Immature natural killer cell (primary cell): ENCODE data around the gene MINAR2. TPM values are rescaled to one million over a fixed set of nuclear protein-coding genes. Genes with fewer than 3 reads are reported as not detected.

Experiments used
- DNase-seq, 3 donors: peaks; one replicate each; pipeline ENCODE4 v3.0.0; 2022; ENCODE audit warnings: mixed read lengths in 1 of 3
- H3K27ac Mint-ChIP-seq, 6 donors: one replicate each; pipeline ENCODE4 v1.8.0; 2020; ENCODE audit warnings: mixed read lengths in 6 of 6, mild to moderate bottlenecking in 5 of 6, inconsistent platforms in 4 of 6, moderate library complexity in 3 of 6
- H3K27me3 Mint-ChIP-seq, 3 donors: one replicate each; pipeline ENCODE4 v1.8.0; 2020 to 2021; ENCODE audit warnings: low read depth in 3 of 3, mild to moderate bottlenecking in 3 of 3, mixed read lengths in 3 of 3, moderate library complexity in 3 of 3, inconsistent platforms in 1 of 3
- H3K36me3 Mint-ChIP-seq, 3 donors: one replicate each; pipeline ENCODE4 v1.8.0; 2020; ENCODE audit warnings: mixed read lengths in 3 of 3, inconsistent platforms in 2 of 3, mild to moderate bottlenecking in 2 of 3
- H3K4me1 Mint-ChIP-seq, 2 donors: one replicate each; pipeline ENCODE4 v1.8.0; 2020; ENCODE audit warnings: inconsistent platforms in 2 of 2, mild to moderate bottlenecking in 2 of 2, mixed read lengths in 2 of 2, moderate library complexity in 1 of 2
- H3K4me3 Mint-ChIP-seq, 5 donors: one replicate each; pipeline ENCODE4 v1.8.0; 2020; ENCODE audit warnings: mild to moderate bottlenecking in 5 of 5, mixed read lengths in 5 of 5, inconsistent platforms in 3 of 5, moderate library complexity in 3 of 5
- H3K9me3 Mint-ChIP-seq, 6 donors: one replicate each; pipeline ENCODE4 v1.8.0; 2020; ENCODE audit warnings: mild to moderate bottlenecking in 6 of 6, mixed read lengths in 6 of 6, inconsistent platforms in 4 of 6, moderate library complexity in 3 of 6
- polyA plus RNA-seq, 3 donors: library from polyadenylated mRNA; unstranded; fragments of 300-500 nt; fragmentation: Illumina TruSeq; gene quantifications; one replicate each; pipeline ENCODE4 v1.2.3, GENCODE V29; 2021

The MINAR2 gene
- polyA plus RNA-seq, 3 donors from 2014 or later: not detected

DNA sequence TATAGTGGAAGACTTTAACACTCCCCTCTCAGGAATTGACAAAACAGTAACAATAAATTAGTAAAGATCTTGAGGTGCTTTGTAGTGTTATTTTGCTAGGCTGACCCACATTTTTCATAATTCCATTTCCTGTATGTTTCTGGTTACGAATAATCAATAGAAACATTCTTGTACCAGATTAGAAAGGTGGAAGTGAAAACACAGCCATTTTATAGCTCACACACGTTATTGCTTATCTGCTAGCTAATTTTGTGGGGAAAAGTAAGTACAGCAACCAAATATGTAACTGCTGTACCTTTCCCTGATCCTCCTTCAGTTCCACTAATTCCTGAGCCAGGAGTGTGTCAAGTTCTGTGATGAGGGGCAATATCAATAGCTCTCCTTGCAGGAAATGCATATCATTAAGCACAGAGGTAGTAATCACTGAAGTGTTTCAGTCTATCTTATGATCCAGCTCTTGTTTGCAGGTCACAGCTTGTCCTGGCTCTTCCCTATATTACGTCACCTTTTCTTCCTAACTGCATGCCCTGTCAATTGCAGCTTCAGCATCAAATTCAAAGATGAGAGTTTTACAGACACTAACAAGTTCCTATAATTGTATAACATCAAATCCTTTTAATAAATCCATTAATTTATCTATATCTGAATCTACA, 59.4 kb downstream of the MINAR2 start:
- Mint-ChIP-seq H3K36me3 (no peaks in the 10 kb centered on the region), H3K4me3 (no peak overlapping the region), H3K27ac (no peak overlapping the region), H3K9me3 (peaks cover 1 to 20% (median 11%) of the 10 kb centered on the region in 6 donors), H3K27me3 (no peaks in the 10 kb centered on the region), H3K4me1 (no peaks in the 10 kb centered on the region)
- DNase-seq: no peak

Other genes starting within 250 kb of the MINAR2 start
- under 1 TPM; 0.06 to 0.84 (median 0.31) TPM for gene CHSY3, start 156.4 kb downstream of the MINAR2 start, polyA plus RNA-seq